HUES48 (cell line): Measurements from ENCODE around the gene STAT4.
A peak's percentile ranks its signal among the peaks of the same experiment; 100 is the strongest.

Experiments
- H3K27ac ChIP-seq: one replicate; pipeline ENCODE4 v1.7.0; 2013; ENCODE audit warnings: low read depth, low read length, inconsistent platforms
- H3K27me3 ChIP-seq: 2 replicates; pipeline ENCODE4 v1.6.1; 2013; ENCODE audit warnings: mild to moderate bottlenecking, low read length; ENCODE audit not compliant: control insufficient read depth, insufficient read depth
- H3K36me3 ChIP-seq: 2 replicates; pipeline ENCODE4 v1.6.1; 2013; ENCODE audit warnings: low read length; ENCODE audit not compliant: control insufficient read depth, insufficient read depth
- H3K4me1 ChIP-seq: 2 replicates; pipeline ENCODE4 v1.6.1; 2013; ENCODE audit warnings: mild to moderate bottlenecking, low read length; ENCODE audit not compliant: control insufficient read depth, insufficient read depth
- H3K4me3 ChIP-seq: 2 replicates; pipeline ENCODE4 v1.5.1; 2013; ENCODE audit warnings: mild to moderate bottlenecking, low read depth, low read length
- H3K9ac ChIP-seq: 2 replicates; pipeline ENCODE4 v1.6.1; 2013; ENCODE audit warnings: mild to moderate bottlenecking, low read depth, low read length, moderate library complexity
- H3K9me3 ChIP-seq: 2 replicates; pipeline ENCODE4 v1.6.1; 2013; ENCODE audit warnings: low read length; ENCODE audit not compliant: control insufficient read depth, insufficient read depth

STAT4 gene

GRCh38 chr2:191115391-191115790, 35.4 kb downstream of the STAT4 start:
- Histone ChIP-seq H3K27me3 (no peaks in the 10 kb centered on the region), H3K4me3 (no peak overlapping the region), H3K27ac (no peak overlapping the region), H3K4me1 (no peaks in the 10 kb centered on the region), H3K36me3 (no peaks in the 10 kb centered on the region), H3K9ac (no peak overlapping the region), H3K9me3 (no peaks in the 10 kb centered on the region)

DNA sequence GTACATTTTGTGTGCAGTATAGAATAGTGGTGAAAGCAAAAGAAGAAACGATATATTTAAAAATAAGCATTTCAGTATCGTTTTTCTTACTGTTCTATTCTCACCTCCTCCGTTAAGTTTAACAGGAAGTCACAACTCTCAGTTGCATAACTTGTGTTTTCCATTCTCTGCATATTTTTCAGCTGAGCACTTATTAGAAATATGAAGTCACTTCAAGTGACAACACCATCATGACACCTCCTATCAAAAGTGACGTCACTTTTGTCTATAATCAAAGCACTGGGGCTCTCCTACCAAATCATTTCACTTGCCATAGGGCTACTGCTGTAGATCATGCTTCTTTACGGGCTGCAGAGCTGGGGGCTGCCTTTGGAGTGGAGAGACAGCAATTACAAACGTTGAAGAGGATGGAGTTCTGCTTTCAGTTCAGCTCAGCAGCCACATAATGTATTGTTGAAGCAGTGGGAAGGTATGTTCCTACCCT, 36.3 kb downstream of the STAT4 start:
- H3K27me3 ChIP-seq: no peaks in the 10 kb centered on the region
- no peak overlapping the region for H3K4me3 ChIP-seq
- H3K27ac ChIP-seq: no peak overlapping the region
- no peak overlapping the region for H3K9ac ChIP-seq
- no peaks in the 10 kb centered on the region for H3K4me1 ChIP-seq
- no peaks in the 10 kb centered on the region for H3K36me3 ChIP-seq
- H3K9me3 ChIP-seq: no peaks in the 10 kb centered on the region

DNA sequence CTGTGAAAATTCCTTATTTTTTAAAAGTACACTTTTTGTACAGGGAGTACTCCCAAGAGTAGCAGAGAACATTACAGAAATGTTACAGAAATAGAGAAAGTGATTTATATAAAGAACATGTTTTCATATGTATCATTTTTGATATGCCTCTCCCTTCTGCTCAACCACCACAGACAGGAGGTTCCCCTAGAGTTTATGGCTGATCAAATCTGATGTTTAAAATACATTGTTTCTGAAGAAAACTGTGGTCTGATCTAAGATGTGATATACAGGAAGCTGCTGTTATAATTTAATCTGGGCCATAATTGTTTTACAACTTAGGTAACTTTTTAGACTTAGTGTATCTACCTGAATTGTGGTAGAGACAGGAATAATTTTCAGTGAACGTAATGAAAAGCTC, 37.0 kb downstream of the STAT4 start:
- Histone ChIP-seq H3K9ac (no peak overlapping the region), H3K36me3 (no peaks in the 10 kb centered on the region)

DNA sequence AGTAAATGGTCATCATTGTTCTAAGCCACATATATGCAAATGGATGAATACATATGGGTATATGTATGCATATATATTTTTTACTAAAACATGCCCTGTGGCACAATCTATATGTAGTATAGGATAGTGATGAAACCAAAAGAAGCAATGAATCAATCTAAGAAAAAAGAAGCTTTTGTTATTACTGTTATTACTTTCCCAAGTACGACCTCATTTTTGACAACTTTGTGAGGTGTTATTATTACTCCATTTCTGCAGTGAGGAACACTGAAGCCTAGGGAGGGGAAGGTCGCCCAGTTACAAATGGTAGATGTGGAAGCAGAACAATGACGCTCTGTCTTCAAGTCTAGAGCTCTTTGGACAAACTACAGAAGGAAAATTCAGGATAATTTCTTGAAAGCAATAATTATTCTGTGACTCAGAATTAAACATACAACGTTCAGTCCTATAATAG, 38.3 kb downstream of the STAT4 start:
- Histone ChIP-seq H3K36me3 (no peaks in the 10 kb centered on the region), H3K4me1 (no peaks in the 10 kb centered on the region), H3K27ac (no peak overlapping the region), H3K9ac (no peak overlapping the region), H3K27me3 (no peaks in the 10 kb centered on the region), H3K4me3 (no peak overlapping the region), H3K9me3 (no peaks in the 10 kb centered on the region)

More for the DNA sequence above, 37.0 kb downstream of the STAT4 start:
- H3K4me3 ChIP-seq: no peak overlapping the region
- H3K4me1 ChIP-seq: no peaks in the 10 kb centered on the region
- H3K27ac ChIP-seq: no peak overlapping the region
- H3K27me3 ChIP-seq: no peaks in the 10 kb centered on the region
- H3K9me3 ChIP-seq: no peaks in the 10 kb centered on the region

DNA sequence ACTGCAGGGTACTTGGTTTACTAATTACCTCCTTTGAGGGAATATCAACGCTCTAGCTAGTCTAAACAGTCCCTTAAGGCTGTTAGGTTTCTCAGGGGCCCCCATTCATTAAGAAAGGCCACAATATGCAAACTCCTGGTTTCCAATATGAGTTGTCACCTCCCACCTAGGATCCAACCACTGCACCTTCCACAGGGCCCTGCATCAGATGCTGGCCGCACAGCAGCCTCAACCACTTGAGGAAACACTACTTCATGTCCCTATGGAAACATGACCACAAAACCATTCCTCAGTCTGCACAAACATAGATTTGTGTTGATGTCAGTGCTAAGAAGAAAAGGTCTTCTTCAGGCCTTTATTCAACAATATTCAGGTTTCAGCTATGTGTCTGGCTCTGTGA, 40.9 kb downstream of the STAT4 start:
- H3K27ac ChIP-seq: no peak overlapping the region
- no peaks in the 10 kb centered on the region for H3K27me3 ChIP-seq
- H3K9me3 ChIP-seq: no peaks in the 10 kb centered on the region
- no peak overlapping the region for H3K9ac ChIP-seq
- H3K4me1 ChIP-seq: no peaks in the 10 kb centered on the region
- no peaks in the 10 kb centered on the region for H3K36me3 ChIP-seq
- H3K4me3 ChIP-seq: no peak overlapping the region

DNA sequence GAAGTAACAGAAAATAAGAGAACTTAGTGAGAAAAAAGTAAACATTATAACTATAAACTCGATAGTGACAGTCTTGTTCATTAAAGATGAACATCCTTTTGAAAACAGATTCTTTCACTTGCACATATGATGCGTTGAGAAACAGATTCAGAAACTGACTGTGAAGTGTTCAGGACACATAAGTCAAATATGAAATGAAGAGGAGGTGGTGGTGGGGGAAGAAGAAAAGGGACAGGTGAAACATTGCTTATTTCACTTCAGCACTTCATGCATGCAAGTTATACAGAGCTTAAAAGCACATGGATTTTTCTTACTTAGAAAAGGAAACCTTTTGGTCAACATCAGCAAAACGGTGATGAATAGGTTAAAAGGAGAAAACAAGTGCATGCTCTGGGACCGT, 42.5 kb downstream of the STAT4 start:
- Histone ChIP-seq H3K36me3 (no peaks in the 10 kb centered on the region), H3K27ac (no peak overlapping the region), H3K4me1 (no peaks in the 10 kb centered on the region), H3K4me3 (no peak overlapping the region), H3K9me3 (no peaks in the 10 kb centered on the region), H3K9ac (no peak overlapping the region), H3K27me3 (no peaks in the 10 kb centered on the region)

DNA sequence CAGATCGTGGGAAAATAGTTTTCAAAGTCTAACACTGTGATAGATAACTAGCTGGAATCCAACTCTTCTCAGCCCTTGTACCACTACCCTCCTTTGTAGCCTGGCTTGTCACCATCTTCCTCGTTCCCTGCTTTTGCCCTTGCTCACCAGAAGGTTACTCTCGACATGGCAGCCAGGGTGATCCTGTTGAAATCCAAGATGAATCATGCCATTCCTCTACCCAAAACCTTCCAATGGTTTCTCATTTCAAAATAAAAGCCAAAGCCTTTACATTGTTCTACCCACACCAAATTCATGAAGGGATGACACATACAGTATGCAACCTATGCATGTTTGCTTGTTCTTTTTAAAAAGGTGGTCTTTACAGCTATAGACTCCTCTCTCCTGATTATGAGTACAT, 45.7 kb downstream of the STAT4 start:
- Histone ChIP-seq H3K9ac (no peak overlapping the region), H3K27ac (no peak overlapping the region), H3K27me3 (no peaks in the 10 kb centered on the region), H3K4me3 (no peak overlapping the region), H3K9me3 (no peaks in the 10 kb centered on the region), H3K4me1 (no peaks in the 10 kb centered on the region), H3K36me3 (no peaks in the 10 kb centered on the region)

DNA sequence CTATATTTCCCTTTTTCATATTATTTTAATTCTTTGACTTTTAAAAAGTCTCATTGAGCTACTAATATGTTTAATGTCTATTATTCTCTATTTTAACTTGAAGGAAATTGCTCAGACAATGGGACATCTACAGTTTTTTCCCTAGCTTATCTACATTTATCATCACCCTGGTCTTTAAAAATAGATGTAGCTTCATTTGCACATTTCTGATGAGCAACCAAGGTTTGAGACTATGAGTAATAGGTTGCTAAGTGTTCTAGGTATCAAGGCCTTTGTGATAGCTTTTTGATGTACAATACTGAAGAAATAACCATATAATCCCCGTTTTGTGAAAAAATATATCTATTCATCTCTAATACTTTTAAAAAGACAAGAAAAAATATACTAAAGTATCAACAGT, 47.0 kb downstream of the STAT4 start:
- Histone ChIP-seq H3K4me3 (no peak overlapping the region), H3K27ac (no peak overlapping the region), H3K36me3 (no peaks in the 10 kb centered on the region), H3K9me3 (no peaks in the 10 kb centered on the region), H3K9ac (no peak overlapping the region), H3K27me3 (no peaks in the 10 kb centered on the region), H3K4me1 (no peaks in the 10 kb centered on the region)

DNA sequence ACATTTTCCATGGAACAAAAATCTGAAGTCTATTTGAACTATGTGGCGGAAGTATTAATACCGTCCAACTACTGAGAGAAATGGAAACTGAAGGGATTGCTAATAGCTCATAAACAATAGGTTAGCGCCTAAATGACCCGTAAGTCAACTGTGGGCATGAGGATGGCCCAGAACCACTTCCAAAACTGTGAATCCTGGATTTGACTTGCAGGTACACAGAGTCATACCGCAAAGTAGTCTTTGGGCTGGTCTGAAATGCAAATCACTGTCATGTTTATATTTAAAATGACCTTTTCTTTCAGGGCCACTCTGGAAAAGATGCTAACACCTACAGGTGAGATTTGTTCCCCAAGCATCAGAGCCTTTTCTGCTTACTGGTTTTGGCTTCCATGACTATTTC, 50.6 kb downstream of the STAT4 start:
- Histone ChIP-seq H3K9me3 (no peaks in the 10 kb centered on the region), H3K9ac (no peak overlapping the region), H3K36me3 (no peaks in the 10 kb centered on the region), H3K4me3 (no peak overlapping the region), H3K27me3 (no peaks in the 10 kb centered on the region), H3K4me1 (no peaks in the 10 kb centered on the region), H3K27ac (no peak overlapping the region)

GRCh38 chr2:191087311-191087710, 63.5 kb downstream of the STAT4 start:
- Histone ChIP-seq H3K4me3 (no peak overlapping the region), H3K9me3 (0 out of 2 replicates have a peak, but pooled peaks cover 4% of the 10 kb centered on the region), H3K27ac (peak overlapping the region; percentile 63), H3K27me3 (no peaks in the 10 kb centered on the region), H3K4me1 (peaks cover 11% of the 10 kb centered on the region), H3K36me3 (no peaks in the 10 kb centered on the region), H3K9ac (no peak overlapping the region)

- Histone ChIP-seq H3K4me3 (no peak overlapping the region), H3K9ac (no peak overlapping the region), H3K27ac (peak overlapping the region; percentile 63), H3K36me3 (no peaks in the 10 kb centered on the region), H3K27me3 (no peaks in the 10 kb centered on the region), H3K9me3 (0 out of 2 replicates have a peak, but pooled peaks cover 4% of the 10 kb centered on the region), H3K4me1 (peaks cover 11% of the 10 kb centered on the region)
Observed at GRCh38 chr2:191086706-191087105, 64.1 kb downstream of the STAT4 start.

DNA sequence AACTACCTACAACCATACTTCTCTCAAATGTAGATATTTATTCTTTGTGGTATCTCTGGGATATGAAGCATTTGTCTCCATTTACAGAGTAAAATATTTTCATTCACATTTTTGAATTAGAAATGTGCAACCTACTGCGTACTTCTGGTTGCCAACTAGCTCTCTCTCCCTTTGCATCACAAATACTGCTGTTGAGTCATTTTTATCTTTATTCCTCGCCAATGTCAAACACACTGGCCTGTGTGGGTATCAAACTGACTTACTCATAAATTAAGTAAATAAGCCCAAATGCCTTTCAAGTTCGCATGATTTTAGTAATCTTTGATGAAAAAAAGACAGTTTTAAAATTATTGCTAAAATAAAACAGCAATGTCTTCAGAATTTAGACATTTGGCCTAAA, 67.3 kb downstream of the STAT4 start:
- Histone ChIP-seq H3K9ac (no peak overlapping the region), H3K4me1 (peaks cover 11% of the 10 kb centered on the region), H3K27ac (no peak overlapping the region), H3K9me3 (0 out of 2 replicates have a peak, but pooled peaks cover 4% of the 10 kb centered on the region), H3K27me3 (no peaks in the 10 kb centered on the region), H3K4me3 (no peak overlapping the region), H3K36me3 (no peaks in the 10 kb centered on the region)
